A549 treated with CORT108297 at 1 μM for 4 hours (cell line): ENCODE data around the gene MMP25. TPM values are rescaled to one million over a fixed set of nuclear protein-coding genes. Genes with fewer than 3 reads are reported as not detected.

ENCODE experiments used
- total RNA-seq: library from RNA; stranded (reverse); fragments of 200-300 nt; extraction: Qiagen RNA extraction; gene quantifications from 5 replicates; pipeline ENCODE4 v1.2.3, GENCODE V29; 2022

Gene MMP25, protein sequence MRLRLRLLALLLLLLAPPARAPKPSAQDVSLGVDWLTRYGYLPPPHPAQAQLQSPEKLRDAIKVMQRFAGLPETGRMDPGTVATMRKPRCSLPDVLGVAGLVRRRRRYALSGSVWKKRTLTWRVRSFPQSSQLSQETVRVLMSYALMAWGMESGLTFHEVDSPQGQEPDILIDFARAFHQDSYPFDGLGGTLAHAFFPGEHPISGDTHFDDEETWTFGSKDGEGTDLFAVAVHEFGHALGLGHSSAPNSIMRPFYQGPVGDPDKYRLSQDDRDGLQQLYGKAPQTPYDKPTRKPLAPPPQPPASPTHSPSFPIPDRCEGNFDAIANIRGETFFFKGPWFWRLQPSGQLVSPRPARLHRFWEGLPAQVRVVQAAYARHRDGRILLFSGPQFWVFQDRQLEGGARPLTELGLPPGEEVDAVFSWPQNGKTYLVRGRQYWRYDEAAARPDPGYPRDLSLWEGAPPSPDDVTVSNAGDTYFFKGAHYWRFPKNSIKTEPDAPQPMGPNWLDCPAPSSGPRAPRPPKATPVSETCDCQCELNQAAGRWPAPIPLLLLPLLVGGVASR
- 0.52 to 1.0 TPM (median 0.90 TPM) in 5 replicates for total RNA-seq

DNA sequence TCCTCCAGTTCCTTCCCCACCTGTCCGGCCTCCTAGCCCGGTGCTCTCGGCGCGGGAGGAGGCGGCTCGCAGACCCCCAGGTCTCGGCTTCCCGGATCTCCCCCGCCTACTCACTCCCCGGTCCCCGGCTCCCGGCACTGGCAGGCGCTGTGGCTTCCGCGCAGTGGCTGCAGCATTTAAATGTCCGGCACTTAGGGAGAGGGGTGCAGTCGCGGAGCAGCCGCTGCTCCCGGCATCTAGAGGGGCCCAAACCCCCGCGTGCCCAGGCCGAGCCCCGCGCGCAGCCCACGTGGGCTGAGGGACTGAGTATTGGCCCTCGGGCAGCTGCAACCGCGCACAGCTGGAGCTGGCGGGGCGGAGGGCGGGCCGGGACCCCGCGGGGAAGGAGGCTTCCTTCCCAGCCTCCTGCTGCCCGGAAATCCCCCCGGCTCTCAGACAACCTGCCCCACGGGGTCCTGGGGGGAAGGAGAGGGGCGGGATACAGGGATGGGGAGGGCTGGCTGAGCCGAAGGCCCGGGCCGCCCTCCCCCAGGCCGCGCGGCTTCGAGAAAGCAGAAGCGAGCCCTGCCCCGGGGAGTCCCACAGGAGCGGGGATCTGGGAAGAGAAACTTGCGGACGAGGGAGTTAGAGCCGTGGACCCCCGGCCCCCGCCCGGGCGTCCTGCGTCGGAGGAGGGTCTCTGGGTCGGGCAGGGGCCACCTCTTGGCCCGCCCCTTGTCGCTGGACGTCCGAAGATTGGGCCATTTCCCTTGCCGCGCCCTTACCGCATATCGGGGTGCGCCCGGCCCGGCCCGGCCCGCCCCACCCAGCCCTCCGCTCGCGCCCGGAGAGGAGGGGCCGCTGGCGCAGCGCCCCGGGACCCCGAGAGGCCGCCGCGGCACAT, at the start of gene MMP25:
MMP25 (plus strand) TSS at position 804 of the 883 bp plus-strand sequence. CDS start 357 bp downstream, outside the sequence.

DNA sequence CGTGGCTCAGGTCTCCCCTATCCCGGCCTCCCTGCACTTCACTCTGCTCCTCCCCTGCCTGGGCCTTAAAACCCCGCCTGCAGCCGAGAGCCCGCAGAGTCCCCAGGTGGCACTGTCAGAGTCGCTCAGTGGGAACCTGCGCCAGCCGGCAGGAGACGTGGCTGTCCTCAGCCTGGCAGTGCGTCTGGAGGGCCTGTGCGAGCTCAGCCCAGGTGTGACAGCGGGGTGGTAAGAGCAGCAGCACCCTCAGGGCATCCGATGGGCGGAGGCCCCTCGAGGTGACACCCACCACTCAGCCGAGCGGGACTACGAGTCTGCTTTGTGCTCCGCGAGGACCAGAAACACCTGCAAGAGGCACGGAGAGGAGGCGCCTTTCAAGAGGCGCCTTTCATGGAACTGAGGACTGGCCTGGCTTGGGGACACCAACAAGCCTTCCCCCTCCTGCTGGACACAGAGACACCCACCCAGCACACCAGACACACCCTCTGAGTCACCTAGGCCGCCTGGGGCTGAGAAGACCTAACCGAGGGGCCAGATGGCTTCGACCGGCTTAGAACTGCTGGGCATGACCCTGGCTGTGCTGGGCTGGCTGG, 33.4 kb upstream of the MMP25 start, which contains the start of gene CLDN9:
CLDN9 (plus strand) TSS at position 96 of the 593 bp plus-strand sequence; CDS start at position 536, 440 bp downstream.

DNA sequence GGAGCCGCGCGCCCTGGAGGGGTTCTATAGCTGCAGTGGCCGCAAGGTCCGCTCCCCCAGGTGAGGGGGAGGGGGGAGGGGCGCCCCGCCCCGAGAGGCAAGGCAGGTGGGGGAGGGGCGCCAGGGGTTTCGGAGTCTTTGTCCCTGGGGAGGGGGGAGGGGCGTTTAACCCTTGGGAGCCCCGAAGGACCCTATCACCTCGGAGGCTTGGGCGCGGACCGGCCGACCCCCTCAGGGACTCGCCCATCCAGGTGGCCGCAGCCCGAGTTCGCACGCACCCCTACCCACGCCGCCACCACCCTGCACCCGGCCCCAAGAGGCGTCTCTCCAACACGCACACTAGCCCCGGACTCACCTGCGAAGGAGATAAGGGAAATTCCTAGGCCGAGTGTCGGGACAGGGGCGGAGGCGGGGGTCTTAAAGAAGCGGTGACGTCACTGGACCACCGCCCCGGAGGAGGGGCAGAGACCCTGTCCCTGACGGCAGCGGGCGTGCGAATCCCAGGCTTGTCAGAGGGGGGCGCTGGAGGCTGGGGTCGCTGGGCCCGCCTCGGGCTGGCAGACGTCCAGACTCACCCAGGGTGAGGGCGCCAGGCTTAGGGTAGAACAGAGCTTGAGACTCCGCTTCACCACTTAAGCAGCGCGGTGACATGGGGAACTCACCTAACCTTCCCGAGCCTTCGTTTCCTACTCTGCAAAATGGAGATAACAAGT, 28.4 kb upstream of the MMP25 start, which contains the start of gene CLDN6:
CLDN6 (minus strand) TSS at position 390 of the 713 bp plus-strand sequence. CDS start 2,162 bp downstream, outside the sequence.

DNA sequence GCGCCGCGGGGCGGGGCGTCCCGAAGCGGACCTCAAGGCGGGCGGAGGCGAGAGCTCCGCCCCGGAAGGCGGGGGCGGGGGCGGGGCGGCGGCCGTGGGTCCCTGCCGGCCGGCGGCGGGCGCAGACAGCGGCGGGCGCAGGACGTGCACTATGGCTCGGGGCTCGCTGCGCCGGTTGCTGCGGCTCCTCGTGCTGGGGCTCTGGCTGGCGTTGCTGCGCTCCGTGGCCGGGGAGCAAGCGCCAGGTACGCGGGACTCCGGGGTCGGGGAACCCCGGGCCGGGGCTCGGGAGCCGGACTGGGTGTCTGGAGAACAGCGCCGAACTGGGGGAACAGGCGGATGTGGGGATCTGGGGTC, 26.1 kb upstream of the MMP25 start, which contains the start of gene TNFRSF12A:
TNFRSF12A (plus strand) TSS at position 122 of the 357 bp plus-strand sequence; CDS start at position 152, 30 bp downstream.

DNA sequence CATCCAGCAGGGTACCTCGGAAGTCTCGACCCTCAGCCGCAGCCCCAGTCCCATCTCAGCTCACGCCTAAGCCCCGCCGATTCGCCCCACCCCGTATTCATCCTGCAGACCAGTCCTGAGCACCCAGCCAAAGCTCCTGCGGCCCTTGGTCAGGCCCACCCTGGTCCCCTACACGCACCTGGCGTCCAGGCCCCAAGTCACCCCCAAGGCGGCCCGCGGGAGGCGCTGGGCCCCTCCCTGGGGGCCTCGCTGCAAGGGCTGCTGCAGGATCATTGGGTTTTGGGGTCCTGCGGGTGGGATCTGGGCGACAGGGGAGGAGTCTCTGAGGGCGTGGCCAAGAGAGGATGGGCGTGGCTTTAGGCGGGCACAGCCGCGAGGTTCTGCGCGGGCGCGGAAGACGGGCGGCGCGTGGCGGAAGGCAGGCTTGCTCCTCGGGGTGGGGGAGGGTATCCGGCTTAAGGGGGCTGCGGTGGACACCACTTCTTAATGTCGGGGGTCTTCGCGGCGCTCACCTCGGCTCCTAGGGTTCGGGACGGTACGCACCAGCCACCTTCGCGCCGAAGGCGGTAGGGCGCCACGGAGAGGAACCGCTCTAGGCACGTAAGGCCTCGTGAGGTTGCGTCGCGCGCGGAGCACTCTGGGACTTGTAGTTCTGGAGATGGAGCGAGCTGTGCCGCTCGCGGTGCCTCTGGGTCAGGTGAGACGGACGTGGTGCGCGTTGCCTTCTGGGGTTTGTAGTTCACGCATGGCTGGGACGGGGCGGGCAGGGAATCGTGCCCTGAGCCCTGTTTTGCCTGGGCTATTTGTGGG, 22.5 kb upstream of the MMP25 start, which contains the start of the genes HCFC1R1 and THOC6:
HCFC1R1 (minus strand) TSS at position 274 of the 810 bp plus-strand sequence; CDS start at position 273, 1 bp downstream.
THOC6 (plus strand) TSS at position 367 of the 810 bp plus-strand sequence; CDS start at position 659, 292 bp downstream.

DNA sequence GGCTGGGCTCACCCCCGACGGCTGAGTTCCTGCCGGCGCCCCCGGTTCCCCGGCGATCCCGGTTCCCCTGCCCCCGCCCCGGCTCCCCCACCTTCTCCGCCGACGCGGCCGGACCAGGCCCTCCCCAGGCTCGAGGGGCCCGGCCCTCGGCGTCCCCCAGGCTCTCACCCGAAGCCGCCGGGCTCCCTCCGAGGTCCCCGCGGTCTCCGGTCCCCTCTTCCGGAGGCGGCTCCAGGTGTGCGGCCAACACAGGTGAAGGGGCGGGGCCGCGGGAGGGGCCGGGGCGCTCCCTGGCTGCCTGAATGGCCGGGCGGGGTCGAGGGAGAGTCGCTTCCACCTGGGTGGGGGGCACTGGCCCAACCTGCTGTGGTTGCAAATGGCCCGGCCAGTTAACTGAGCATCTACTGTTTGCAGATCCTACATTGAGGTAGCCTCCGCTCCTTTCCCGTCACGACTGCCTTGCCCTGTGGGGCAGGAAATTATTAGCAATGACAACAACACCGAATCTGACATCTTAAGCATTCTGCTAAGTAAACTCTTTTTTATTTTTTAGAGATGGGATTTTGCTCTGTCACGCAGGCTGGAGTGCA, 9.5 kb upstream of the MMP25 start, which contains the start of gene BICDL2:
BICDL2 (minus strand) TSS at position 219 of the 590 bp plus-strand sequence. CDS start 1,448 bp downstream, outside the sequence.

DNA sequence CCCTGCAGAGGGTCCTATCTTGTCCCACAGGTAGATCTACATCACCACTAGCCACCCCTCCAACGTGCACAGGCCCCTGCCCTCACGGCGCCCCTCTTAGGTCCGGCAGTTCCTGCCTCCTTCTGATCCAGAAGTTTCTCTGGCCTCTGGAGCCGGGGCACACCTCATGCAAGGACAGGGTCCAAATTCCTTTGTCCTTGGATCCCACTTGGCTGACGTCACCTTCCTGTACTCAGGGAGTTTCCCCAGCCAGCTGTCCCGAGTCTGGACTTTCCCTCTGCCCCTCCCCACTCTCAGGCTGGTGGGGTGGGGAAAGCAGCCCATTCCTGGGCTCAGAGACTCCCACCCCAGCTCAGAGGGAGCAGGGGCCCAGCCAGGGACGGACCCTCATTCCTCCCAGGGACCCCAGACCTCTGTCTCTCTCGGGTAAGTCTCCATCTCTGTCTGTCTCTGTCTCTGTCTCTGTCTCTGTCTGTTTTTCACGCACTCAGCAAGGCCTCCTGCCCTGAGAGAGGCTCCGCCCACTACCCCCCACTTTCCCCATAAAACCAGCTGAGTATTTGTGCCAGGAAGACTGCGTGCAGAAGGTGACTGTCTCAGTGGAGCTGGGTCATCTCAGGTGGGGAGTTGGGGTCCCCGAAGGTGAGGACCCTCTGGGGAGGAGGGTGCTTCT, 18.8 kb downstream of the MMP25 start, which contains the start of gene IL32:
IL32 (plus strand) TSS at position 572 of the 673 bp plus-strand sequence. CDS start 172 bp downstream, outside the sequence.

DNA sequence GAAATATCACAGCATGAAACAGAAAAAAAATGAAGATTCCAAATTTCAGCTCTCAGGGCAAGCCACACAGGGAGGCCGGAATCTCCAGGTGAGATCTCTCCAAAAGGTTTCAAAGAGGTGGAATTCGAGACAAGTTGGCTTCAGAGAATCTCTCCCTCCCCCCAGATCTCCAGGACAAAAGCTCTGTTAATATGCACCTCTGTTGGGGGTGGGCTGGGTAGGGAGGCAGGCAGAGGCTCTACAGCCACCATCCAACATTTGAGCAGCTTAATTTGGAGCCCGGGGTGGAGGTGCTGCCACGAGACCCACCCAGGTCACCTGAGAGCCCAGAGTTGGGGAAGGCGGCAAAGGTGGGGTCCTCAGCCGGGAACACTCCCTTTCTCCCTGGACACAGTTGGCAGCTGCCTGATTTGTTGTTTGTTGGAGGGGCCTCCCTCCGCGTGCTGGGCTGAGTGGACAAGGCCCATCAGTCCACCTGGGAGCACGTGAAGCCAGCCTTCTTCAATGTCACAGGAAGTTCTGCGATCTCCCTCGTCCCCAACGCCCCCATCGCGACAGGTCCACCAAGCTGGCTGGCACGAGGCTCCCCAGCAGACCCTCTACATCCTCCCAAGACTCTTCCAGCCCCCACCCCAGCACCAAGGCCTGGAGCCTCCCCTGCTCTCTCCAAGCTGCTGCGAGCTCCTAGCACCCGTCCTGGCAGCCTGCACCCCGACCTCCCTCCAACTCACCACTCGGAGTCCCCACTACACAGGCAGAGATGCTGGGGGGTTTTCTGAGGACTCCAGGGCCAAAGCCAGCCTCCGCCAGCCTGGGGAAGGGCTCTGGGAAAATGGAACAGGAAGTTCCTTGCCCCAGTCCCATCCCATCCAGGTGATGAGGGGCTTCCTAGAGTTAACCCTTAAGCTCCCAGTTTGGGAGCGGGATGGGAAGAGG, 52.4 kb downstream of the MMP25 start, which contains the start of gene ZSCAN10:
ZSCAN10 (minus strand) TSS at position 836 of the 936 bp plus-strand sequence. CDS start 6,357 bp downstream, outside the sequence.

Other genes starting within 250 kb of the MMP25 start
- gene PRSS41, start 248.1 kb upstream of the MMP25 start, total RNA-seq: not detected in 5 replicates
- gene PRSS21, start 229.3 kb upstream of the MMP25 start, total RNA-seq: 0.14 to 0.35 TPM in 2 of 5 replicates, not detected in the others
- 0.74 to 1.2 TPM (median 0.82 TPM) in 5 replicates for gene ZG16B, start 216.3 kb upstream of the MMP25 start, total RNA-seq
- 1.2 to 2.8 TPM (median 2.4 TPM) in 5 replicates for gene PRSS22, start 188.4 kb upstream of the MMP25 start, total RNA-seq
- gene FLYWCH2, start 163.3 kb upstream of the MMP25 start, total RNA-seq: 47.2 to 60.5 TPM (median 56.0 TPM) in 5 replicates
- 18.4 to 33.4 TPM (median 28.8 TPM) in 5 replicates for gene FLYWCH1, start 134.6 kb upstream of the MMP25 start, total RNA-seq
- 0.74 to 2.4 TPM (median 2.2 TPM) in 5 replicates for gene KREMEN2, start 82.3 kb upstream of the MMP25 start, total RNA-seq
- 29.3 to 49.0 TPM (median 45.3 TPM) in 5 replicates for gene PAQR4, start 77.2 kb upstream of the MMP25 start, total RNA-seq
- 58.3 to 101 TPM (median 92.1 TPM) in 5 replicates for gene PKMYT1, start 66.1 kb upstream of the MMP25 start, total RNA-seq
- gene CLDN9, start 33.6 kb upstream of the MMP25 start, total RNA-seq: 0.30 to 0.52 TPM (median 0.35 TPM) in 5 replicates
- 0.30 to 0.53 TPM (median 0.35 TPM) in 5 replicates for gene CLDN6, start 28.4 kb upstream of the MMP25 start, total RNA-seq
- 461 to 723 TPM (median 621 TPM) in 5 replicates for gene TNFRSF12A, start 26.2 kb upstream of the MMP25 start, total RNA-seq
- gene HCFC1R1, start 22.6 kb upstream of the MMP25 start, total RNA-seq: 204 to 258 TPM (median 252 TPM) in 5 replicates
- 24.3 to 39.1 TPM (median 34.7 TPM) in 5 replicates for gene THOC6, start 22.5 kb upstream of the MMP25 start, total RNA-seq
- gene BICDL2, start 9.6 kb upstream of the MMP25 start, total RNA-seq: not detected in 5 replicates
- 22.4 to 40.0 TPM (median 27.1 TPM) in 5 replicates for gene IL32, start 19.1 kb downstream of the MMP25 start, total RNA-seq
- gene ZSCAN10, start 52.7 kb downstream of the MMP25 start, total RNA-seq: 0.03 to 0.05 TPM in 2 of 5 replicates, not detected in the others
- gene ZNF205, start 66.0 kb downstream of the MMP25 start, total RNA-seq: 10.8 to 15.5 TPM (median 14.6 TPM) in 5 replicates
- 8.9 to 13.7 TPM (median 11.8 TPM) in 5 replicates for gene ZNF213, start 88.5 kb downstream of the MMP25 start, total RNA-seq
- gene OR1F1, start 141.6 kb downstream of the MMP25 start, total RNA-seq: 0.24 to 0.60 TPM (median 0.40 TPM) in 5 replicates
- 7.1 to 8.8 TPM (median 8.0 TPM) in 5 replicates for gene ZNF200, start 188.6 kb downstream of the MMP25 start, total RNA-seq
- gene MEFV, start 210.1 kb downstream of the MMP25 start, total RNA-seq: not detected in 5 replicates
- gene ZNF263, start 236.9 kb downstream of the MMP25 start, total RNA-seq: 33.4 to 40.7 TPM (median 35.7 TPM) in 5 replicates